Renal pelvis (tissue), 4 donors: ENCODE measurements around the gene ROCK2. TPM values are rescaled to one million over a fixed set of nuclear protein-coding genes. Genes with fewer than 3 reads are reported as not detected.
"Not testable (repeated sequence)": the region's sequence is repeated elsewhere in the genome, so short reads cannot be mapped to it uniquely, and the experiment has no call there.

Experiments
- DNase-seq: peaks from one replicate; pipeline ENCODE4 v3.0.0-alpha.2; 2013
- polyA plus RNA-seq, 3 donors: library from polyadenylated mRNA; unstranded; fragments of 120-200 nt; gene quantifications; one replicate each; pipeline ENCODE4 v1.2.1, GENCODE V29; 2013; ENCODE audit not compliant: insufficient read length in 3 of 3

ROCK2 gene
- polyA plus RNA-seq, 3 donors = 33.0 to 40.8 (median 35.1) TPM

DNA sequence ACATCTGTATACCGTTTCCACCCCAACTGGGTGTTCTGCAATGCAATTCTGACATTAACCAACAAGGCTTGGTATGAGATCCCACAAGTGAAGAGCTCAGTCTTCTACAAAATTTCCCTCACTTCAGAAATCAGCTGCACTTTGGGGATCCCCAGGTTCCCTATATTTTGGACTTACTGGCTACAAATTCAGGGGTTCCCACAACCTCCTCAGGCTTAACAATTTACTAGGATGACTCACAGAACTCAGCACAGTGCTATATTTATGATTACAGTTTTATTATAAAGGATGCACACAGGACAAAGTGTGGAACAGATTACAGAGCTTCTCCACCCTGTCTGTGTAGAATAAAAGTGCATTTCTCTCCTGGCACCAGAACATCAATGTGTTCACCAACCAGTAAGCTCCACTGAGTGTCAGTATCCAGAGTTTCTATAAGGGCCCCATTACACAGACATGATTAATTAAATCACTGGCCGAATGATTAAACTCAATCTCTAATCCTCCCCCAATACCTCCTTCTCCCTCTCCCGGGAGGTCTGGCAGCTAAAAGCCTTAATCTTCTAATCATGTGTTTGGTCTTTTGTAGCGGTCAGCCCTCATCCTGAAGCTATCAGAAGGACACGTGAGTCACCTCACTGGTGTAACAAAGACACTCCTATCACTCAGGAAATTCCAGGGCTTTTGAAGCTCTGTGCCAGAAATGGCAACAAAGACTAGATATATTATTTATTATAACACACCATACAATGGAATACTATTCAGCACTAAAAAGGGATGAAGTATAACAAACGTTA, 104.6 kb downstream of the ROCK2 start:
- DNase-seq = no peak

DNA sequence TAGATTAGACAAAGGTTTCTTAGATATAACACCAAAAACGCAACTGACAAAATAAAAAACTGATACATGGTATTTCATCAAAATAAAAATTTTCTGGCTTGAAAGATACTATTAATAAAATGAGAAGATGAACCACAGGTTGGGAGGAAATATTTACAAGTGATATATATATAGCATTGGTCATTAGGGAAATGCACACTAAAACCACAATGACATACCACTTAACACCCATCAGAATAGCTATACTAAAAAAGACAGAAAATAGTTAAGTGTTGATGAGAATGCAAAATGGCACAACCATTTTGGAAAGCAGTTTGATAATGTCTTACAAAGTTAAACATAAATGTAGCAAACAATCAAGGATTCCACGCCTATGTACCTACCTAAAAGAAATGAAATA, 105.3 kb downstream of the ROCK2 start:
- no peak for DNase-seq

DNA sequence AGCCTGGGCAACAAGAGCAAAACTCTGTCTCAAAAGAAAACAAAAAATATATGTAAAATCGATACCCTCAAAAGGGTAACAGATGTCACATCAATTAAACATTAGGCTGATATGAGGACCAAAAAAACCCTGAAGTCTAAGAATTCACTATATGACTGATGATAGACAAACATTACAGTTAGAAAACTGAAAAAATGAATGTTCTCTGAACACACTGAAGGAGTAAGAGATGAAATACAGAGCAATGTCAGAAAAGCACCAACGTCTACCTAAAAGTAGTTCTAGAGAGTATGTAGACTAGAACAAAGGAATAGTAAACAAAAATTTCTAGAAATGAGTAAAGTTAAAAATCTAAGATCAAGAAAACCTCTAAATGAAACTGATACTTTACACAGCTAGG, 107.3 kb downstream of the ROCK2 start:
- DNase-seq = no peak

DNA sequence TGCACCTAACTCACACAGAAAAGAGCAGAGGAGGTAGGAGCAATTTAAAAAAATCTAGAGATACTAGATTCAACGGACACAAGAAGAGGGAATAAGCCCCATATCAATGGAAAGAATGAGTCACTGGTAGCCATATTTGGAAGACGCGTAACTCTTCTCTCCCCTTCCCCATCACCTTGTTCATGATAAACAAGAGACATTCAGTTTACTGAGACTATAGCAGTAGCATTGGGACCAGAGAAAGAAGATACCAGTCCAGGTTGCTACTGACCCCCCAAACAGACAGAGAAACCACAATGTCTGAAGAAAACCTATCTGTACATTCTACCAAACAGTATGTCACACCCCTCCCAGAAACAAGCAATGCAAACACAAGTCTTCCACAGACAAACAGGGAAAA, 108.1 kb downstream of the ROCK2 start:
- no peak for DNase-seq

DNA sequence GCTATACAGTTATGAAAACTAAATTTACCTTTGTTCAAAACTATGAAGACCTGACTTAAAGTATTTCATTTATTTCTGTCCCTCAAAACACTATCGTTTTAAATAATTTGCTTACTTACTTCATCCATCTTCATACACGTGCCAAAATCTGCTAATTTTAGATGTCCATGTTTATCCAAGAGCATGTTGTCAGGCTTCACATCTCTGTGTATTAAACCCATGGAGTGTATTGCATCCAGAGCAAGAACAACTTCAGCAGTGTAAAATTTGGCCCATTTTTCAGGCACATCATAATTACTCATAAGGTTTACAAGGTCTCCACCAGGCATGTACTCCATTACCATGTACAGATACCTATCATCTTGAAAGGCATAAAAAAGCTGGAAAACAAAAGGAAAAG, 108.9 kb downstream of the ROCK2 start:
- no peak for DNase-seq

DNA sequence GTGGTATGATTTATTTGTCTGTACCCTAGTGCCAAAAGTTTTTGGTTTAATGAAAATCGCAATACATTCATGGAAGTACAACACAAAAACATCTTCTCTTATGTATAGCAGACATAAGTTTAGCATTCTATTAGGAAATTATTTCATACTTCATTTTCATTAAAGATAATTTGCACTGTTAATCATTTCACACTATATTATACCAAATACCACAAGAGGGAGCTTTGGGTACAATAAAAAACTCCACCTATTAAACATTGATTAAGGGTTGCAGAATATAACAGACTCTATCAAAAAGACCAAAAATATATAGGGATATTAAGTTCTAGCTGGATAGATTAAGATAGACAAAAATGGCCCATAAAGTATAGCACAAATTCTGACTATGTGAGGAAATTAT, 110.1 kb downstream of the ROCK2 start:
- DNase-seq = no peak

DNA sequence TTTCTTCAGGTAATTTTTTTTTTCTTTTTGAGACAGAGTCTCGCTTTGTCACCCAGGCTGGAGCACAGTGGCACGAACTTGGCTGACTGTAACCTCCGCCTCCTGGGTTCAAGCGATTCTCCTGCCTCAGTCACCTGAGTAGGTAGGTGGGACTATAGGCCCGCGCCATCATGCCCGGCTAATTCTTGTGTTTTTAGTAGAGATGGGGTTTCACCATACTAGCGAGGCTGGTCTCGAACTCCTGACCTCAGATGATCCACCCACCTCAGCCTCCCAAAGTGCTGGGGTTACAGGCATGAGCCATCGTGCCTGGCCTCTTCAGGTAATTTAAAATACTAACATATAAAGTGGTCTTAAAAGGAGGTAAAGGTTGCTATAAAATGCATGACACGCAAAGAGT, 113.2 kb downstream of the ROCK2 start:
- DNase-seq = not testable (repeated sequence)

DNA sequence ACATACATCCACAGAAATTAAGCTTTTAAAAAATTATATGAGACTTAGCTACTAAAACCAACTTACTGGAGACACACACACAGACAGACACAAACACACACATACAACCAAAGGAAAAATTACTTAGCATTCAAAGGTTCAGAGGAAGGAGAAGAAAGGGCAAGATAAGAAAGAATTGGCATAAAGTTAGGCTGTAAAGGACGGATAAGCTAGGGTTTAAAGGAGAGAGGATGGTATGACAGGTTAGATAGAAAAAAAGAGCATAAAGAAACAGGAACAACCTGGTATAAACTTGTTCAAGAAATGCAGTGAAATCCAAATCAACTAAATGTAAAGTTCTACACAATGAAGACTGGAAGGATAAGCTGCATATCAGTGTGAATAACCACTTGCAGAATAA, 115.7 kb downstream of the ROCK2 start:
- DNase-seq = no peak

DNA sequence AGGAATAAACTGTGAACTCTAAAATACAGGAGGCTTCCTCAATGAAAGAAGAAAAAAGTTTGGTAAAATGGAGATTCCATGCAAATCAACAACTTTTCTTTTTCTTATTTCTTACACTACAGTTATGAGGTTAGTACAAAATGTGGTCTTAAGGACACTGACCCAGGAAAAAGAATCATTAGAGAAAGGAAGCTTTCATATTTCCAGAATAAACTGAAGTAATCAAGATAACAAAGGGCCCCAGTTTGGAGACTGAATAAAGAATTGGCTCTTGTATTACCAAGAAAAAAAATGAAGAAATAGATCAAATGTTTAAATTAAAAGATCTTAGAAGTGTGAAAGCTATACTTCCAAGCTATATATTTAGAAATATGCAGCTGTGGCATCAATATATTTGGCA, 116.8 kb downstream of the ROCK2 start:
- no peak for DNase-seq

DNA sequence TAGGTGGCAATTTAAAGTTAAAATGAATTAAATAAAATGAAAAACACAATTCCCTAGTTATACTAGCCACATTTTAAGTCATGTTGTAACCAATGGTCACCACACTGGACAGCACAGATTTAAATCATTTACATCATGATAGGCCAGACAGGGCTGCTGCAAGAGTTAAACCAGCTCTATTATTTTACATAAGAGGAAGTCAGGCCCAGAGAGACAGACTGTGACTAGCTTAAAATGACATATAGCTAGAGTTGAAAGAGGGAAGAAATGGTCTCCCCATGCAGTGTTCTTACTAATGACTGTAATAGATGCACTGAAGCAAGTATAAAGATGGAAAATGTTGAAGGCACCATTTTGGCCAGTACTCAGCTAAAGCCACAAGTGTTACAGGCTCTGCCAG, 119.5 kb downstream of the ROCK2 start:
- DNase-seq = no peak

DNA sequence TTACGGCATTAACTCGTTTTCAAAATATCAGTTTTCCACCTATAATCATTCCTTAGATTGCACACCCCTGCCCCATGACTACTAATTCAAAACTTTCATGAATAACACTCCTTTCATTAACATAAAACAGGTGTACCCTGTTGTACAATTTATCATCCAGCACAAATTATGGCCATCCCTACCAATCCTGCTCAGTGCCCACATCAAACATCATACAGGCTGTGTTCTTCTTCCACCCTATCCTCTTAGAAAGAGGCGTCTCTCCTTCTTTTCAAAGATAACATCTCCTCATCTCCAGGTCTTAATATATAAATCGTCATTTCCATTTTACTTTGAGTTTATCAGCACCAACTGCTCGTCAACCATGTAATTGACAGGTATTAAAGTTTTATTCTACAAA, 121.6 kb downstream of the ROCK2 start:
- DNase-seq = no peak

DNA sequence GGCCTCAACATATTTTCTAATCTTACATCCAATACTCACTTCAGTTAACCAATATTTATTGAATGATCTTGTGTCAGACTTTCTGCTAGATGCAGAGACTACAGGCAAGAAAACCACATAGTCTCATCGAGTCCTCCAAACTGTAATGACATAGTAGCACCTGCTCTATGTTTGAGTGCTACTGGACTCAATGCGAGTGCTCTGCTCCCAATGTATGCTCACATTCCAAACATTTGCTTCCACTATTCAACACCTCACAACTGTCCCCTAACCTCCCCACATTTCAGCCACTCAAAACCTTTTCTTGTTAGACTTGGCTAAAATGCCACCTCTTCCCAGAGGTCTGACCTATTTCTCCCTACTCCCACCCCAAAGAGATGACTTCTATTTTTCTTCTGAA, 124.0 kb downstream of the ROCK2 start:
- DNase-seq = no peak

DNA sequence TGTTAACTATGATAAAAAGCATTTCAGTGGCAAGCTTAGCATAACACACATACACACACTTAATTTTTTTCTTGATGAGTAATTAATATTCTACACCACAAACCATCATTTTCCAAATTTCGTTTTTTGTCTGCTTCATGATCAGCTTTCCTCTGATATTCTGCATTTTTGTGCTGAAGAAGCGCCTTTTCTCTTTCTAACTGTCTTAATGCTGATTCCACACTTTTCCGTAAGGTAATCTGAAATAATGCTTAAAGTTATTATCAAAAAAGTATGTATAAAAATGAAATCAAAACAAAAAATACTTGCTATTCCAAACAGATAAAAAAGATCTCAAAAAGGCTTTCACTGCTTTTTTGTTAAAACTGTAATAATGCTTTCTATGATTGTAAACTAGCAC, 129.0 kb downstream of the ROCK2 start:
- DNase-seq = no peak

DNA sequence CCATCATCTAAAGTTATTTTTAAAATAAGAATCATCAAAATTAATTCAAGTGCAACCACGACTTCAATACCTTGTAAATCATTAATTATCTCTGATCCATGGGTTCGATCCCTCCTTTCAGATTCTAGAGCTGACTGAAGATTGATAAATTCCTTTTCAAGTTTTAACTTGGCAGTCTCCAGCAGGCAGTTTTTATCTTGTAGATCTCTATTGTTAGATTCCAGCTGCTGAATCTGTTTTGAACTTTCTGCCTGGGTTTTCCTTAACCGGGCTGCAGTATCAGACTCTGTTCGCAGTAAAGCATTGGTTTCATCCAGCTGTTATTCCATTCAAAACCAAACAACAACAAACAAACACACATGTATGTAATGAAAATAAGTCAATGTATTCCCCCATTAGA, 129.7 kb downstream of the ROCK2 start:
- DNase-seq = peak; percentile 2

DNA sequence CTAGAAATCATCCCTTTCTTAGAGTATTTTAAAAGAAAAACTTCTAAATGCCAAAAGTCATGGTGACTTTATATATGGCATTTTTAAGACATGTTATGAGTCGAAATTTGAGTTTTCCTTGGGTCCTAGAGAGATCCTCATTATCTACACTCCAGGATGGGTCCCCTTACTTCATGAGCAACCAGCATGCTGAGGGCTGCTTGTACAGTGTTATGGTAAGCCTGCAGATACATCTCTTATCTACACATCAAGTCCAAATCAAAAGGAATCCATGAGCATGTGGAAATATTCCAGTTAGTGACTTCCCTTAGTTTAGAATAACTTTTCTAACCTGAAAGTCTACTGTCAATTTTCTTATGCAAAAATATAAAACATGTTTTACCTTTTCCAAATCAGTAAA, 130.5 kb downstream of the ROCK2 start:
- no peak for DNase-seq

DNA sequence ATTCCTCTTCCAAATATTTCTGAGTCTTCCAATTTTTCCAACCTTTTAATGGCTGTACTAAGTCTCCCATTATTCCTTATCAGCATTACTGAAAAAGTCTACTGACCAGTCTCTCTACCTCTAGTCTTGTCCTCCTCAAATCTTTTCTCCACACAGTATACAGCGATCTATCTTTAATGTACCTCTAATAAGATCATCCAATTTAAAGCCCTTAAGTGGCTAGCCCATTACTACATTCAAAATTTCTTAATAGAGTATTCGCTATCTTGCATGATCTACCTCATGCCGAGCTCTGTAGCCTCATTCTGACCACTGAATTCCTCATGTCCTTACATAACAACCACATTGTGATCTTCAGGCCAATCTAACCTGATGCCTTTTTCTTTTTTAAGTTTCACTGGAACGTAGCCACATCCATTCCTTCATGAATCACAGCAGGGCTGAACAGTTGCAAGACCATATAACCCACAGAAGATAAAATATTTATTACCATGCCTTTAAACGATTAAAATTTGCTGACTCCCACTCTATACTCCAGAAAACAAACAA, 131.3 kb downstream of the ROCK2 start:
- no peak for DNase-seq

DNA sequence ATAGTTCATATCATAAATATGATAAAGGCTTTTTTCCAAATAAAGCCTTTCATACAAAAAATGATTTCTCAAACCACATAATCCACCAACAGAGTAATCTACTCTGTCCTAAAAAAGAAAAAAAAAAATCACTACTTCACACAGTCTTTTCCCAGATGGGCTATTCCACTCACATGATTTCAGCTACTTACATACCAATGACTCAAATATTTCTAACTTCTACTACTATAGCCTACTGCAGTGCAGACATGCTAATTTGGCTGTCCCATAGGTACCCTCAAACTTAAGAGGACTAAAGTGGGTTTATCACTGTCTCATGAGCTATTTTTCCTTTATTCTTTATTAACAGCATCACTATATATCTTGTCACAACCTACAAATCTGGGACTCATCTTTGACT, 131.8 kb downstream of the ROCK2 start:
- no peak for DNase-seq

DNA sequence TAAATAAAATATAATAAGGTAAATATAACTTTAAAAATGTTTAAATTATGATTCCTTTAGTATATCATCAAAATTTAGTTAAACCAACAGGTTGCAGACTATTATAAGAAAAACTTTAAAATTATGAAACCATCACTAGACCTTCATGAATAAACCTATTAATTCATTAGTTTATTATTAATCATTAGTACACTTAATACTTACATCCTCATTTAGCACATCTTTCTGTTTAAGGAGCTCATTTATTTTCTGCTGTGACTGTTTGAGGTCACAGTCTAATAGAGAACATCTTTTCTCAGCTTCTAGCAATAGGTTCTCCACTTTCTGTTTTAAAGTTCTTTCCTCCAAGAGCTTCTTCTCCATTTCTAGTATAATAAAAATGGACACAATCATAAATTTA, 136.4 kb downstream of the ROCK2 start:
- DNase-seq = no peak

DNA sequence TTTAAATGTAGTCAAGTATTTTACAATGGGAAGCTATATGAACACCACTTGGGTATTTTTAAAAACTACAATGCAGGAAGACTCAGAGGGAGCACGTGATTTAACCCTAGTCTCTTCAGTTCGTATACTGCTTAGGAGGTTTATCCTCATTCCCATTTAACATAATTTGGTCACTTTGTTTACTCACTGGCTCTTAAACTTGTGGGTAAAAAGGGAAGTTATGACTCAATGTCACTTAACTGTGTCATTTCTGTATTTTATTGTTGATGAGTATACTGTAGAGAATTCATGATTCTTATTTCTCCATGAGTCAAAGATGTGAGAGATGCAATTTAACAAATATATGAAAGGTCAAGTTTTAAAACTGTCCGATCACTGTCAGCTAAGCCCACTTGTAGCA, 141.0 kb downstream of the ROCK2 start:
- no peak for DNase-seq

DNA sequence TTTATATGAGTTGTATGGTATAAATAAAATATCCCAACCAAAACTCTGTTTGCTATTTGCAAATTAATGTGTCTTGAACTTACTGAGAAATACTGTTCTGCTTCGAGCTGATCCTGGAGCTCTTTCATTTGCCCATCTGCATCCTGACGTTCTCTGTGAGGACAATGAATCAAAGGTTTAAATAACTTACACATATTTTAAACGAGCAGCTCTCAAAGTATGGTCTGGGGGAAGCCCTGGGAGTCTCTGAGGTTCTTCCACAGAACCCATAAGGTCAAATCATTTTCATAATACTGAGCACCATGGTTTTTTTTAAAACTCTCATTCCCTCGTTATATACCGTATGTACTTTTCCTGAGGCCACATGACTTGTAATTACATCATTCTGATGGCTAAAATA, 142.5 kb downstream of the ROCK2 start:
- DNase-seq = no peak

DNA sequence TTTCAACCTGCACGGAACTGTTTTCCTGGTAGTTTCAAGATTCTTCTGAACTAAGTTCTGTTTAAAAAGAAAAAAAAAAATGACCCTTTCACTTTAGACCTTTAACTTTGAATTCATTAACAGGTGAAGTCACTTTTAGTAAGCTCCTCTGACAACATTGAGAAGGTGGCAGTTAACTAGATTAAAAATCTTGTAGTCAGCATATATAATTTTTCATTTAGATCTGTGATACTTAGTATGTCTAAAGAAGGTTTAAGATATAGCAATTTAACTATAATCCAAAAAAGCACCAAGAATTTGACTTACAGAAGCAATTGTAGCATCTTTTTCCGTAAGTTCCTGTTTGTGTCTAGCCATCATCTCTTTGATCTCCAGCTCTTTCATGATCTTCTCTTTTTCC, 143.8 kb downstream of the ROCK2 start:
- DNase-seq = no peak

DNA sequence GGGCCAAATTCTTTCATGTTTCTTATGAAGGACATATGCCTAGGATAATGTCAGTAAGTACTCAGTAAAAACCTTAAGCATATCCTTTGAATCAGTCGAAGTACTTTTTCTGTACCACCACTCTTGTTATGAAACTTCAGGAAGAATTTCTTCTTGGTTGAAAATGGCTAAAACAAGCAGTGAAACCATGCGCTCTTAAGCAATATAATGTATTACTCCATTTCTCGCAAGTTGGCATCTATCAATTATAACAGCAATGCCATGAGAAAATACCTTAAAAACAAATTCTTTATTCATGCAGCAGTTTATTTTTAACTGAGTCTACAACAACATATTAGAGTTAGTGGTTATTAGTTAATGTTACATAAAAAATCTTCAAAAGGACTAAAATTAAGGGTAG, 148.2 kb downstream of the ROCK2 start:
- no peak for DNase-seq

DNA sequence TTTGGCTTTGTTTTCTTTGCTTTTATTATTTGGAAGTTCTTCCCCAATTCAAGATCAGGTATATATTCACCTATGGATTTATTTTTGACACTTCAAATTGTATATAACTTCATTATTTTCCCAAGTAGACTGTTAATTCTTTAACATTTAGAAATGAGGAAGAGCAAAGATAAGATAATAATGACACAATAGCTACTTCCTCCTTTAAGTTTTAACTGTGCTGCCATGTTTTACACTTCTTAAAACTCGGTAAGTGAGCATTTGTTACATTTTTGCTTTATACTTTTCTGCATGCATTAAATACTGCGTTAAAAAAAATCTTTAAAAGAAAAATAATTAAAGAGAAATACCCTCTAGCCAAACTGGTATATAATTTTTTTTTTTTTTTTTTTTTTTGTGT, 156.7 kb downstream of the ROCK2 start:
- no peak for DNase-seq

DNA sequence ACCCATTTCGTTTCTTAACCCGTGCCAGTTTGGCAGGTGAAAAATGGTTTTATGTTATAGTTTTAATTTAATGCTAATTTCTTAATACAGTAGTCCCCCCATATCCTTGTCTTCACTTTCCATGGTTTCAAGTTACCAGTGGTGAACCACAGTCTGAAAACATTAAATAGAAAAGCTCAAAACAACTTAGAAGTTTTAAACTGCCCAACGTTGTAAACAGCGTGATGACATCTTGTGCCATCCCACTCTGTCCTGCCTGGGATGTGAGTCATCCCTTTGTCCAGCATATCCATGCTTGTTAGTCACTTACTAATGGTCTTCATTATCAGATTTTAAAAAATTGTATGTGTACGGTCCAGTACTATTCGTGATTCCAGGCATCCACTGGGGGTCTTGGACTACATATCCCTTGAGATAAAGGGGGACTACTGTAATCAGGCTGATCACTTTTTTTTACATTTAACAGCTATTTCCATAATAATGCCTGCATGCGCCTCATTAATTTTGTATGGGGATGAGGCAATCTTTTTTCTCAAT, 157.3 kb downstream of the ROCK2 start:
- DNase-seq = no peak
